Left ventricle myocardium inferior (tissue), 1 donor: Measurements from ENCODE around the gene MT1F. TPM values are rescaled to one million over a fixed set of nuclear protein-coding genes. Genes with fewer than 3 reads are reported as not detected.

Experiments used
- DNase-seq: peaks from one replicate; pipeline ENCODE4 v3.0.0-alpha.2; 2020
- H3K27ac ChIP-seq: fragments of 200-600 bp; replicated peaks from 2 replicates; pipeline ENCODE4 v1.8.0; 2021
- H3K27me3 ChIP-seq: fragments of 200-600 bp; 2 replicates; pipeline ENCODE4 v1.8.0; 2021; ENCODE audit warnings: low read depth
- H3K36me3 ChIP-seq: fragments of 200-600 bp; 2 replicates; pipeline ENCODE4 v1.8.0; 2021
- H3K4me1 ChIP-seq: fragments of 200-600 bp; 2 replicates; pipeline ENCODE4 v1.8.0; 2021
- H3K4me3 ChIP-seq: fragments of 200-600 bp; 2 replicates; pipeline ENCODE4 v1.8.0; 2021; ENCODE audit warnings: mild to moderate bottlenecking, moderate library complexity
- H3K9me3 ChIP-seq: fragments of 200-600 bp; replicated peaks from 2 replicates; pipeline ENCODE4 v1.8.0; 2021
- CTCF ChIP-seq: fragments of 200-600 bp; IDR thresholded peaks from 2 replicates; pipeline ENCODE4 v1.8.0; 2021; ENCODE audit warnings: antibody characterized with exemption, mild to moderate bottlenecking, borderline replicate concordance
- intact Hi-C: fragments of 100-400 bp; cut with micrococcal nuclease; formaldehyde crosslinking; loops from one replicate; pipeline ENCODE4 v1.11.0; 2022
- long read RNA-seq: library from polyadenylated mRNA; unstranded; transcript quantifications from one replicate; pipeline ENCODE4 v2.0.0, GENCODE V29; 2021
- total RNA-seq: library from RNA; stranded (reverse); fragmentation: NEBNext Ultra II Directional; extraction: Animal tissue kit (Norgen Biotek cat#: 25700); gene quantifications from one replicate; pipeline ENCODE4 v1.2.1, GENCODE V29; 2021
- donor health status: DM: no; HTN: yes; CAD: no; lungs with severe emphysema.

Gene MT1F
- total RNA-seq, result 0.85 TPM
- long read RNA-seq, result 0 reads

GRCh38 chr16:56657555-56658326 is at the start of gene MT1F:
Gene MT1F, plus strand, starts transcription at chr16:56657959. Its CDS starts 100 bp downstream, at chr16:56658059.
- H3K4me3 ChIP-seq, result peak within 1 kb of the TSS; percentile 72
- peak within 1 kb of the TSS; percentile 24 for H3K27ac ChIP-seq
- no peaks in the 10 kb centered on the region for H3K36me3 ChIP-seq
- H3K4me1 ChIP-seq, result peaks cover 19% of the 10 kb centered on the region
- peak; percentile 73 for DNase-seq
- peaks cover 34% of the 10 kb centered on the region for H3K27me3 ChIP-seq
- no peaks in the 10 kb centered on the region for H3K9me3 ChIP-seq
- intact Hi-C loops, result no loop called here
- TF ChIP-seq CTCF, result no peak

GRCh38 chr16:56608043-56608875 is 49.5 kb upstream of the MT1F start, which contains the start of gene MT2A:
Gene MT2A, plus strand, starts transcription at chr16:56608584. Its CDS starts 72 bp downstream, at chr16:56608656.
- intact Hi-C loops, result loop anchor here (10.0 kb wide), 1 partner anchor 93 kb away; no protein-coding TSS in a partner anchor

GRCh38 chr16:56608876-56609462 is 48.8 kb upstream of the MT1F start:
- H3K27ac ChIP-seq, result peak overlapping the region; percentile 95
- intact Hi-C loops, result loop anchor here (10.0 kb wide), 1 partner anchor 94 kb away; no protein-coding TSS in a partner anchor

More at GRCh38 chr16:56608043-56608875, 49.5 kb upstream of the MT1F start, which contains the start of gene MT2A:
- H3K27me3 ChIP-seq, result no peaks in the 10 kb centered on the region
- TF ChIP-seq CTCF, result no peak
- peaks cover 66% of the 10 kb centered on the region for H3K4me1 ChIP-seq
- H3K9me3 ChIP-seq, result no peaks in the 10 kb centered on the region
- peak within 1 kb of the TSS; percentile 78 for H3K4me3 ChIP-seq
- H3K36me3 ChIP-seq, result no peaks in the 10 kb centered on the region
- peak within 1 kb of the TSS; percentile 95 for H3K27ac ChIP-seq
- DNase-seq, result peak; percentile 97

GRCh38 chr16:56609463-56609921 is 48.3 kb upstream of the MT1F start:
- TF ChIP-seq CTCF, result no peak
- no peak for DNase-seq

More at GRCh38 chr16:56608876-56609462, 48.8 kb upstream of the MT1F start:
- H3K4me1 ChIP-seq, result peaks cover 66% of the 10 kb centered on the region
- TF ChIP-seq CTCF, result peak; percentile 25
- no peaks in the 10 kb centered on the region for H3K9me3 ChIP-seq
- H3K4me3 ChIP-seq, result peak overlapping the region; percentile 78
- no peak for DNase-seq
- no peaks in the 10 kb centered on the region for H3K36me3 ChIP-seq
- no peaks in the 10 kb centered on the region for H3K27me3 ChIP-seq

More at GRCh38 chr16:56609463-56609921, 48.3 kb upstream of the MT1F start:
- Histone ChIP-seq H3K9me3 (no peaks in the 10 kb centered on the region), H3K27ac (peak overlapping the region; percentile 95), H3K27me3 (no peaks in the 10 kb centered on the region), H3K36me3 (no peaks in the 10 kb centered on the region), H3K4me3 (peak overlapping the region; percentile 78), H3K4me1 (peaks cover 66% of the 10 kb centered on the region)
- intact Hi-C loops, result loop anchor here (10.0 kb wide), 1 partner anchor 95 kb away; no protein-coding TSS in a partner anchor
